Activated CD4-positive, alpha-beta T cell treated with anti-CD3 and anti-CD28 coated beads, Interleukin-2, amount 50 U/mL, for 24 hours (primary cell): Measurements from ENCODE around the gene PROC.

ENCODE experiments used
- DNase-seq, 2 donors: peaks; one replicate each; pipeline ENCODE4 v3.0.0-alpha.2; 2020; ENCODE audit warnings: low read depth in 1 of 2, low spot score in 1 of 2

PROC gene

DNA sequence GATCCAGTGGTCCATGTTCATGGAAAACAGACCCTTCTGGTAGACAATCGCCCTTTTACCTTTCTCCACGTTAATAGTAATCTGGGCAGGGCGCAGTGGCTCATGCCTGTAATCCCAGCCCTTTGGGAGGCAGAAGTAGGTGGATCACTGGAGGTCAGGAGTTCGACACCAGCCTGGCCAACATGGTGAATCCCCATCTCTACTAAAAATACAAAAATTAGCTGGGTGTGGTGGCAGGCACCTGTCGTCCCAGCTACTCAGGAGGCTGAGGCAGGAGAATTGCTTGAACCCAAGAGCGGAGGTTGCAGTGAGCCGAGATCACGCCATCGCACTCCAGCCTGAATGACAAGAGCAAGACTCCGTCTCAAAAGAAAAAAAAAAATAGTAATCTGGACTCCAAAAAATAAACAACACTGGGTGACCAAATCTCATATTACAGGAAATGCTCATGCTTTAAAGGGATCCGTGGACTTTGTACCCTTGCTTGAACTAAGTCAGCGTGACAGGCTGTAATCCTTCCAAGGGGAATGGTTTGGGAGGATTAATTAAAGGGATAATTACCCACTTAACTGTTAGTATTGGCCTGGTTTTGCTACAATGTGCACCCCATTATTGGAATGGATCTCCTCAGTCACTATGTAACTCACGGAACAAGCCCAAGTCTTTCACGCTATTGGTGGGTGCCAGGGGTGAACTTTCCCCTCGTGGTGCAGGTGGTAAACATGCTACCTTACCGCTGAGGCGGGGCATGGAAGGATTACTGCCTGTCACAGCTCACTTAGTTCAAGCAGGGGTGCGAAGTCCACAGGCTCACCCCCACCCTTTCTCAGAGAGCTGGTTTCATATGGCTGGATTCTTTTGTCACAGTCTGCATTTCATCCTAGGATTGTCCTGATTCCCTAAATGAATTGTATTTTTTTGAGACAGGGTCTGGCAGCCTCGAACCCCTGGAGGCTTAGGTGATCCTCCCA, 36.7 kb downstream of the PROC start:
- DNase-seq = no peak

DNA sequence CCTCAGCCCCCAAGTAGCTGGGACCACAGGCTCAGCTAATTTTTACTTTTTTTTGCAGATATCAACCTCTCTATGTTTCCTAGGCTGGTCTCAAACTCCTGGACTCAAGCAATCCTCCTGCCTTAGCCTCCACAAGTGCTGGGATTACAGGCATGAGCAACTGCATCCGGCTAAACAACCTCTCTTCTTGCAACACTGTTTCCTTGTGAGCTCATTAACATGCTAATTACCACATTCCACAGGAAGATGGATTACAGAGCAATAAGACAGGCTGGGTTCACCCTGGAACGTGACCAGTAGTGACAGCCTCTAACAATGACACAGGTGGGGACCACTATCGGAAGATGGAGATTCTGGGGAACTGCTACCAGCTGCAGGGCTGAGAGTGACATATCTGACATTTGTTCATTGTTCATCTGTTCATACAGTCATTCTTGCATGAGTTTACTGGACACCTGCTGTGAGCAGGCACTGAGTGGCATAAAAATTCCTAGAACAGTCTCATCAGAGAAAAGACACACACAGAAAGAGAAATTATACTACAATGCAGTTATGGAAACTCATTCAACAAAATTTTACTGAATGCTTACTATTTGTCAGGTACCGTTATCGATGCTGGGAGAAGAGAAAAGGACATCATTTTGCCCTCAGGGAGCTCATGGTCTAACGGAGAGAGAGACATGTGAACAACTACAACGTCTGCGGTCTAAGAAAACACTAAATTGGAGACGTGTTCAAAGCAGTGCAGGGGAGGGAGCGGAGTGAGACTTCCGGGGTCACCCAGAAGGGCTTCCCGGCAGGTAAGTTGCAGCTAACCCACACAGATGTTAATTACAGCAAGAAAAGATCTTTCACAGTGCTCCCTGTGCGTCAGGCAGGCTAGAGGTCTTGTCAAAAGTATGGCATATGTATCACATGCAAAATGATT, 37.6 kb downstream of the PROC start:
- DNase-seq = no peak

DNA sequence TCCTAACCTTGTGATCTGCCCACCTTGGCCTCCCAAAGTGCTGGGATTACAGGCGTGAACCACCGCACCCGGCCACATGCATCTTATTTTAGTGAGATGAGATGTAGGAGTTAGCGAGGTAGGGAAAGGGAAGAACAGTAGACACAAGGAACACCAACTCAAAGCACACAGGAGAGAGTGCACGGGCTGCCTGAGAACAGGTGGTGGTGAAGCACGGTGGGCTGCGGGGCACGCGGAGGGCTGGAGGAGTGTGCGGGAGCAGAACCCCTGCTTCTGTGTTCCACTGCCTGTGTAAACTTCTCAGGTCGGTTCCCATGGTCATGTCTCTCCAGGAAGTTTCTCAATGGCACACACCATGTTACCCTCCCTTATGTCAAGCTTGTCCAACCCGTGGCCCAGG, 38.7 kb downstream of the PROC start:
- no peak for DNase-seq

DNA sequence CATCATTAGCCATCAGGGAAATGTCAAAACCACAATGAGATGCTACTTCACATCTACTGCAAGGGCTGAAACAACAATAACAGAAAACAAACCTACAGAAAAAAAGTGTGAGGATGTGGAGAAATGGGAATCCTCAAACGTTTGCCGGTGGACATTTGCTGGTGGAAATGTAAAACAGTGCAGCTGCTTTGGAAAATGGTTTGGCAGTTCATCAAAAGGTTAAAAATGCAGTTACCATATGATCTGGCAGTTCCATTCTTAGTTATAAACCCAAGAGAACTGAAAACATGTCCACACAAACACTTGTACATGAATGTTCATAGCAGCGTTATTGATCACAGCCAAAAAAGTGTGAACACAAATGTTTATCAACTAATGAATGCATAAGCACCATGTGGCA, 44.2 kb downstream of the PROC start:
- DNase-seq = no peak

DNA sequence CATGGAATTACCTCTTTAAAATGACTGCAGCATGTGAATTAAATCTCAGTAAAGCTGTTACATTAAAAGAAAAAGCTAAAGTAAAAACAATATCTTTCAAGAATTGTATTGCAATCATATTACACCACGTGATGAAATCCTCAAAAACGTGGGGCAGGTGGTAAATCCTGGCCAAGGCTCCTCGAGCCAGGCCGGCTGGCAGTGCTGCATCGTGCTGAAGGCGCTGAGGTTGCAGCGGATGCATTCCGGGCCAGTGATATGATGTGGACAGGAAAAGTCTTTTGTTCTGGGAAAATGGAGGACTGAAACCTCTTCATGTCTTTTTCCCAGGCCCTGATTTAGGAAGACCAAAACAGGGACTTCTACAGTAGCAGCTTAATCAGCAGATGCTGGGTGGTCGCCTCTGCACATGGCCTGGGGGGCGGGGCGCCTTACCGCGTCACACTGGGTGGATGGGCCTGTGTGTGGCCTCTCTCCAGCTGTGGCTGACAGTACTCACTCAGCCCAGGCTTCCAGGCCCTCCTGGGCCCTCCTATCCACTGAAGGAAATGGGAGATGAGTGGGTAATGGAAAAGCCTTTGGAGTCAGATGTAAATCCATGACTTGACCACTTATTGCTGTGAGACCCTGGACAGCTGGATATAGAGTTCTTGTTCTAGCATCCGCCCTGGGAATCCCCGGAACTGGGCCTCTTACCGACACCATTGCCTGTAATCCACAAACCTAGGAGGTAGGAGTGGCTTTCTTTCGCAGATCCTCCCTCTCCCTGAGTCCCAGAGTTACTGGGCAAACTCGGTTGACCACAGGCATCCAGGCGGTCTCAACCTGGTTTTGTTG, 45.1 kb downstream of the PROC start:
- no peak for DNase-seq

DNA sequence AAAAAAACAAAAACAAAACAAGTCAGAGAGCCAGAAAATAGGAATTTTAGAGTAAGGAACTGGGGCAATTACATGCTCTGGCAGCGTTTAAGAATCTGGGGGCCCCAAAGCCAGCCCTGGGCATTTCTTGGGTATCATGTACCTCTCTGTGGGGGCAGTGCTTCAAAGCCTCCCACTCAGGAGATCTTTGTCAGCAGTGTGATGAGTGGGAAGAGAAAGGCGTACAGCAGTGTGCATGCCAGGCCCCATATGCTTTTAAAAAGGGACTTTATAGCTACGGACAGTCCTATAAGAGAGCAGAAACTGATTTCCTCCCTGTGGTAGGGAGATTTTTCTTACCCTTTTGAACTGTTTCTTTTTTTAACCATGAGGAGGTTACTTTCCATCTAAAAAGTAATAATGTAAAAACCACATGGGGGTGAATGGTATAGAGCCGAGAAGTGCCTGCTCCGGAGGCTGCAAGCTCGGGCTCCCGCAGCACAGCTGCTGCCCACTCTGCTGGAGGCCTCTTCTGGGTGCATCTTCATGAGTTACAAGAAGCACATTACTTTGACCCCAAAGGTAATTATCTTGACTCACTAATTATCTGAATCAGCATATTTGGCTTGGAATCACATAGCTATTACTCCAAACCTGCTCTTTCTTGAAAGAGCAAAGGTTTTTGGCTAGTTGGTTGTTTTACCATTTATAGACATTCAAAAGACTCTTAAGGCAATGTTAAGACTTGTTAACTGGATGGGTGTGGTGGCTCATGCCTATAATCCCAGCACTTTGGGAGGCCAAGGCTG, 46.4 kb downstream of the PROC start:
- no peak for DNase-seq

DNA sequence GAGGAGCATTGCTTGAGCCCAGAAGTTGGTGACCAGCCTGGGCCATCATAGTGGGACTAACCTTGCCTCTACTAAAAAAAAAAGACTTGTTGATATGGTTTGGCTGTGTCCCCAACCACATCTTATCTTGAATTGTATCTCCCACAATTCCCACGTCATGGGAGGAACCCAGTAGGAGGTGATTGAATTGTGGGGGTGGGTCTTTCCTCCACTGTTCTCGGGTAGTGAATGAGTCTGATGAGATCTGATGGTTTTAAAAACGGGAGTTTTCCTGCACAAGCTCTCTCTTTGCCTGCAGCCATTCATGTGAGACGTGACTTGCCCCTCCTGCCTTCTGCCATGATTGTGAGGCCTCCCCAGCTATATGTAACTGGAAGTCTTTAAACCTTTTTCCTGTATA, 47.0 kb downstream of the PROC start:
- DNase-seq = no peak

DNA sequence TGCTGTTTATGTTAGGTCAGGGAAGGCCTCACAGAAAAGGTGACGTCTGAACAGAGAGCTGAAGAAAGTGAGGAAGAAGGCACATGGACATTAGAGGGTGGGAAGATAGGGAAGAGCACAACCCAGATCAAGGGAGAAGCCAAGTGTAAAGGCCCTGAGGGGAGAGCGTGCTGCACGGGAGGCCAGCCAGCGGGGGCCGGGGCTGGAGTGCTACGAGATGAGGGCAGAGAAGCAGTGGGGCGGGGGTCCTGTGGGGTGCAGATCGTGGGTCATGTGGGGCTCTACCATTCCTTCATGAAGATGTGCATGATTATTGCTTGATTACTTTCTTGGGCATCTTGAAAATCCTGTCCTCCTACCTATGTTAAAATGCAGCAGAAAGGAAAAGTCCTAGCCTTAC, 50.8 kb downstream of the PROC start:
- no peak for DNase-seq

DNA sequence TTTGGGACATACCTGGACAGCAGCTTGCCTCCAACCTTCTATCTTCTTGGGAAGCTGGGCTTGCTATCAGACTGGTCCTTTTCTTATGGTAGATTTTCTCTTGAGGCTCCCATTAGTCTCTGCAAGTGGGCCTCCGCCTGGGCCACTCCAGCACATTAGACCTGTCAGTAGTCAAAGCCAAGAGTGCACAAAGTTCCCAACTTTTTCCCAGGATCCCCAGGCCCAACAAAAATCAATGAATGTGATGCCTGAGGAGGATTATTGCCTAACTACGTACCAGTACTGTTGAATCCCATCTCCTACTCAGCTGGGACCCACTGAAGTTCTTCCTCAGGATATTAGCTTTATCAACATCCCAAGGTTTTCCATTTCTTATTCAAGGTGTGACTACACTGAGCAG, 51.7 kb downstream of the PROC start:
- no peak for DNase-seq

DNA sequence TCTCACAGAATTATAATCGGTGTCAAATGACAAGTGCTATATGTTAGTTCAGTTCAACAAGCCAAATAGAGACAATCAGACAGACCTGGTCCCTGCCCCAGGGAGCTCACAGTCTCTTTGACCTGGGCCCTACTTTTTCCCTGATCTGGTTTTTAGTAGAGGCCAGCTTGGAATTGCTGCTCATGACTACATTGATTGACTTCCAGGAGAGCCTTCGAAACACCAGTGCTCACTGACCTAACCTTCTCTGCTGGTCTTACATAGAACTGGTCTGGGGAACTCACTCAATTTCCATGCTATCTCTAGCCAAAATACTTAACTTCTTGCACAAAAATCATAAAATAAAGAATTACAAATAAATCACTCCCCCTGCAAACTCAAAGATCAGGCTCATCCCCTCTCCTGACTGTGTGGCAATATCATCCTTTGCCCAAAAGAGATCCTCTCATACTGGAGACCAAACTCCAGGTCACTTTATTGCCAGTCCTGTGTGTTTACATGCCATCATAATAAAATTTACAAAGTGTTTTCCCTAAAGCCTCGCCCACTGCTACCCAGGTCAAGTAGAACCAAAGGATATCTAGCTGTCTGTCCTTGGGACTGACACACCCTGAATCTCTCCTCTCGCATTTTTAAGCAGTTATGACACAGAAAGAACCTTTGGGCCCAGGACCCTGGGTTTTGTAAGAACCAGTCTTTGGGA, 53.2 kb downstream of the PROC start:
- DNase-seq = no peak

DNA sequence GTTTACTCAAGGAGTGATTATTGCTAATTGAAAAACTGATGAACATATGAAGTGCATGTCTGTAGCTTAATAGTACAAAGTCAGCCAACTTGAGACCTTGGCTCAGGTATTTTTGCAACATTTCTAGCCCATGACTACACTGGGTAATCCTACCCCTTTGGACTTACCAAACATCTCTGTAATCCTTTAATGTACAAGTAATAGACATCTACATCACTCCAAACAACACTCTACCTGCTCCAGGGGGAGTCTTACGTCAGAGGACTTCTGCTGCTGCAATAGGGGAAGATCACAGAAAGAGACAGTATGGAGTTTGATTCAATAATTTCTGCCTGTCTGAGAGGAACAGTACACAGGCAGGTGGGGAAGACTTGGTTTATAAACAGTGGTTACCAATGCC, 54.0 kb downstream of the PROC start:
- DNase-seq = no peak

DNA sequence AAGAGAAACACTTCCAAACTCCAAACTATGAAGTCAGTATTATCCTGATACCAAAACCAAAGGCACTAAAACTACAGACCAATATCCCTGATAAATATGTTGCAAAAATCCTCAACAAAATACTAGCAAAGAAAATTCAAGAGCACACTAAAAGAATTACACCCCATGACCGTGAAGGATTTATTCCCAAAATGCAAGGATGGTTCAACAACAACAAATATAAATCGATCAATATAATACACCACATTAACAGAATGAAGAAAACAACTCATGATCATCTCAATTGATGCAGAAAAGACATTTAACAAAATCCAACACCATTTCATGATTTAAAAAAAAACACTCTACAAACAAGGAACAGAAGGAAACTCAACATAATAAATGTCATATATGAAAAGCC, 57.6 kb downstream of the PROC start:
- DNase-seq = no peak
